ENCODE measurements around the gene SORBS1.

SORBS1 gene

GRCh38 chr10:95268438-95268837, 292.7 kb downstream of the SORBS1 start:
- TF ChIP-seq ZSCAN30 (tag by site-specific recombination; IDR thresholded peaks at IDR 0.05) (no peak), ZIC2 (tag by site-specific recombination; IDR thresholded peaks at IDR 0.05) (peak; percentile 59), MZF1 (tag by site-specific recombination; IDR thresholded peaks at IDR 0.05; ENCODE audit: borderline replicate concordance) (no peak), ZNF600 (tag by site-specific recombination; IDR thresholded peaks at IDR 0.05) (peak; percentile 86), SP3 (tag by site-specific recombination; IDR thresholded peaks at IDR 0.05) (no peak)
- no peaks in the 10 kb centered on the region for H3K9me3 ChIP-seq (ENCODE audit: control insufficient read depth, insufficient read depth, low read depth, low read length)
- H3K4me1 ChIP-seq (ENCODE audit: control insufficient read depth, insufficient read depth, low read length), result peaks cover 16% of the 10 kb centered on the region
- H3K4me3 ChIP-seq (ENCODE audit: low read depth, low read length), result no peak overlapping the region
- CTCF ChIA-PET, result no interaction called here
- no peak overlapping the region for H3K27ac ChIP-seq (ENCODE audit: extremely low read depth, low read depth, low read length)
- POLR2A ChIA-PET, result no interaction called here
- H3K36me3 ChIP-seq (ENCODE audit: control insufficient read depth in 2 of 2, insufficient read depth in 1 of 2, low read length in 2 of 2), result peaks cover 10 to 36% of the 10 kb centered on the region in 2 experiments

DNA sequence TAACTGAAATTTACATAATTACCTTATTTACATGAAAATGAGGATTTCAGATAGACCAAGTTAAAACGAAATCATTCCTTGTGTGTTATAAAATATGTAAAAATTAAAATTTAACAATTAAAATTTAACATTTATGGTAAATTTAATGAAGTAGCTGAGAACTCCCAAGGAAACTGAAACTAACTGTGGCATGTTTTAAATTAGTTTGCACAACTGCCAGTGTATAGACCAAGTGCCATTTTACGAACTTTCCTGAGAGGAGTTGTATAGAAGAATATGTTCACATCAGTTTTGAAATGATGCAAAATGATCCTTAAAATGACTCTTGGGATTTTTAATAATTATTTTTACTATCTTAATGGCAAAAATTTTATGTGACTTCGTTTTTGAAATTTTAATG, 293.9 kb downstream of the SORBS1 start:
- Histone ChIP-seq H3K9me3 (ENCODE audit: control insufficient read depth, insufficient read depth, low read depth, low read length) (no peaks in the 10 kb centered on the region), H3K36me3 (ENCODE audit: control insufficient read depth in 2 of 2, insufficient read depth in 1 of 2, low read length in 2 of 2) (peaks cover 10 to 46% of the 10 kb centered on the region in 2 experiments), H3K27ac (ENCODE audit: extremely low read depth, low read depth, low read length) (no peak overlapping the region), H3K4me3 (ENCODE audit: low read depth, low read length) (no peak overlapping the region), H3K4me1 (ENCODE audit: control insufficient read depth, insufficient read depth, low read length) (peaks cover 16% of the 10 kb centered on the region)
- TF ChIP-seq ZNF510 (tag by site-specific recombination; IDR thresholded peaks at IDR 0.05; ENCODE audit: insufficient replicate concordance) (no peak), ZNF521 (tag by site-specific recombination; IDR thresholded peaks at IDR 0.05) (no peak), GLIS2 (tag by site-specific recombination; IDR thresholded peaks at IDR 0.05) (no peak), ZSCAN16 (tag by site-specific recombination; IDR thresholded peaks at IDR 0.05) (no peak), ZIC2 (tag by site-specific recombination; IDR thresholded peaks at IDR 0.05) (no peak), SP3 (tag by site-specific recombination; IDR thresholded peaks at IDR 0.05) (no peak), HOXA7 (CRISPR knock-in tag; IDR thresholded peaks at IDR 0.05; ENCODE audit: borderline replicate concordance) (no peak), ZNF677 (tag by site-specific recombination; IDR thresholded peaks at IDR 0.05) (no peak), ZNF623 (tag by site-specific recombination; IDR thresholded peaks at IDR 0.05) (no peak), ZNF23 (tag by site-specific recombination; IDR thresholded peaks at IDR 0.05; ENCODE audit: borderline replicate concordance) (no peak), ZNF148 (tag by site-specific recombination; IDR thresholded peaks at IDR 0.05; ENCODE audit: borderline replicate concordance) (no peak), TCF7L2 (IDR thresholded peaks at IDR 0.05; ENCODE audit: borderline replicate concordance, low read depth, low read length) (no peak), ZNF529 (tag by site-specific recombination; IDR thresholded peaks at IDR 0.05; ENCODE audit: insufficient replicate concordance) (no peak)
- TF ChIP-seq, protein P1, sequence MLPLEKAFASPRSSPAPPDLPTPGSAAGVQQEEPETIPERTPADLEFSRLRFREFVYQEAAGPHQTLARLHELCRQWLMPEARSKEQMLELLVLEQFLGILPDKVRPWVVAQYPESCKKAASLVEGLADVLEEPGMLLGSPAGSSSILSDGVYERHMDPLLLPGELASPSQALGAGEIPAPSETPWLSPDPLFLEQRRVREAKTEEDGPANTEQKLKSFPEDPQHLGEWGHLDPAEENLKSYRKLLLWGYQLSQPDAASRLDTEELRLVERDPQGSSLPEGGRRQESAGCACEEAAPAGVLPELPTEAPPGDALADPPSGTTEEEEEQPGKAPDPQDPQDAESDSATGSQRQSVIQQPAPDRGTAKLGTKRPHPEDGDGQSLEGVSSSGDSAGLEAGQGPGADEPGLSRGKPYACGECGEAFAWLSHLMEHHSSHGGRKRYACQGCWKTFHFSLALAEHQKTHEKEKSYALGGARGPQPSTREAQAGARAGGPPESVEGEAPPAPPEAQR (tag by site-specific recombination; IDR thresholded peaks at IDR 0.05), result no peak
- TF ChIP-seq, protein P2, sequence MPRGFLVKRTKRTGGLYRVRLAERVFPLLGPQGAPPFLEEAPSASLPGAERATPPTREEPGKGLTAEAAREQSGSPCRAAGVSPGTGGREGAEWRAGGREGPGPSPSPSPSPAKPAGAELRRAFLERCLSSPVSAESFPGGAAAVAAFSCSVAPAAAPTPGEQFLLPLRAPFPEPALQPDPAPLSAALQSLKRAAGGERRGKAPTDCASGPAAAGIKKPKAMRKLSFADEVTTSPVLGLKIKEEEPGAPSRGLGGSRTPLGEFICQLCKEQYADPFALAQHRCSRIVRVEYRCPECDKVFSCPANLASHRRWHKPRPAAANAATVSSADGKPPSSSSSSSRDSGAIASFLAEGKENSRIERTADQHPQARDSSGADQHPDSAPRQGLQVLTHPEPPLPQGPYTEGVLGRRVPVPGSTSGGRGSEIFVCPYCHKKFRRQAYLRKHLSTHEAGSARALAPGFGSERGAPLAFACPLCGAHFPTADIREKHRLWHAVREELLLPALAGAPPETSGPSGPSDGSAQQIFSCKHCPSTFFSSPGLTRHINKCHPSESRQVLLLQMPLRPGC (tag by site-specific recombination; IDR thresholded peaks at IDR 0.05), result no peak
- TF ChIP-seq, protein P3, sequence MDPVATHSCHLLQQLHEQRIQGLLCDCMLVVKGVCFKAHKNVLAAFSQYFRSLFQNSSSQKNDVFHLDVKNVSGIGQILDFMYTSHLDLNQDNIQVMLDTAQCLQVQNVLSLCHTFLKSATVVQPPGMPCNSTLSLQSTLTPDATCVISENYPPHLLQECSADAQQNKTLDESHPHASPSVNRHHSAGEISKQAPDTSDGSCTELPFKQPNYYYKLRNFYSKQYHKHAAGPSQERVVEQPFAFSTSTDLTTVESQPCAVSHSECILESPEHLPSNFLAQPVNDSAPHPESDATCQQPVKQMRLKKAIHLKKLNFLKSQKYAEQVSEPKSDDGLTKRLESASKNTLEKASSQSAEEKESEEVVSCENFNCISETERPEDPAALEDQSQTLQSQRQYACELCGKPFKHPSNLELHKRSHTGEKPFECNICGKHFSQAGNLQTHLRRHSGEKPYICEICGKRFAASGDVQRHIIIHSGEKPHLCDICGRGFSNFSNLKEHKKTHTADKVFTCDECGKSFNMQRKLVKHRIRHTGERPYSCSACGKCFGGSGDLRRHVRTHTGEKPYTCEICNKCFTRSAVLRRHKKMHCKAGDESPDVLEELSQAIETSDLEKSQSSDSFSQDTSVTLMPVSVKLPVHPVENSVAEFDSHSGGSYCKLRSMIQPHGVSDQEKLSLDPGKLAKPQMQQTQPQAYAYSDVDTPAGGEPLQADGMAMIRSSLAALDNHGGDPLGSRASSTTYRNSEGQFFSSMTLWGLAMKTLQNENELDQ (tag by site-specific recombination; IDR thresholded peaks at IDR 0.05; ENCODE audit: low read depth), result no peak
- ChIA-PET POLR2A (no interaction called here), CTCF (no interaction called here)

Data from HEK293 (cell line).